HepG2 (cell line): Measurements from ENCODE around the gene MAP3K4. TPM values are rescaled to one million over a fixed set of nuclear protein-coding genes. Genes with fewer than 3 reads are reported as not detected.

Experiments used
- ARNT ChIP-seq: fragments of 450-650 bp; IDR thresholded peaks from 2 replicates; pipeline ENCODE4 v1.6.1; 2017
- BORCS8-MEF2B ChIP-seq: sonication (generic); formaldehyde crosslinking; IDR thresholded peaks from 2 replicates; pipeline ENCODE4 v1.8.0; 2022; ENCODE audit warnings: mild to moderate bottlenecking, missing genetic modification reagents
- FOXP1 ChIP-seq, 2 experiments: fragments of 450-650 bp in 1 of 2; IDR thresholded peaks; 2 replicates each; pipeline ENCODE4 v1.6.1; 2017 to 2018; ENCODE audit warnings: antibody characterized with exemption in 1 of 2
- GATA4 ChIP-seq: sonication (generic); IDR thresholded peaks from 2 replicates; pipeline ENCODE4 v1.6.1; 2016; ENCODE audit warnings: antibody characterized with exemption, low read depth, borderline replicate concordance
- JUN ChIP-seq: sonication (generic); formaldehyde crosslinking; IDR thresholded peaks from 2 replicates; pipeline ENCODE4 v1.4.0; 2020; ENCODE audit warnings: mild to moderate bottlenecking, missing genetic modification reagents
- KDM1A ChIP-seq: IDR thresholded peaks from 2 replicates; pipeline ENCODE4 v1.6.1; 2016; ENCODE audit warnings: missing compliant biosample characterization
- KLF15 ChIP-seq: sonication (generic); formaldehyde crosslinking; IDR thresholded peaks from 2 replicates; pipeline ENCODE4 v1.8.1; 2023; ENCODE audit warnings: borderline replicate concordance, mild to moderate bottlenecking, inconsistent platforms, missing genetic modification reagents, mixed read lengths
- MAFK ChIP-seq, 2 experiments: IDR thresholded peaks in 1 of 2; conservative IDR thresholded peaks in 1 of 2; 2 replicates each; pipeline ENCODE4 v1.6.1; 2011; ENCODE audit warnings: improper control_type of control experiment in 2 of 2, low read length in 2 of 2
- NFIC ChIP-seq: IDR thresholded peaks from 2 replicates; pipeline ENCODE4 v1.6.1; 2012; ENCODE audit warnings: mild to moderate bottlenecking, low read length, inconsistent platforms
- NR2F6 ChIP-seq, 2 experiments: IDR thresholded peaks; 2 replicates each; pipeline ENCODE4 v1.6.1; 2016; ENCODE audit warnings: antibody characterized with exemption in 1 of 2, mild to moderate bottlenecking in 1 of 2
- ONECUT2 ChIP-seq: sonication (generic); formaldehyde crosslinking; IDR thresholded peaks from 2 replicates; pipeline ENCODE4 v1.4.0; 2020; ENCODE audit warnings: missing genetic modification reagents
- PAF1 ChIP-seq: IDR thresholded peaks from 2 replicates; pipeline ENCODE4 v1.6.1; 2016; ENCODE audit warnings: missing genetic modification reagents, missing compliant biosample characterization
- REPIN1 ChIP-seq: sonication (generic); formaldehyde crosslinking; IDR thresholded peaks from 2 replicates; pipeline ENCODE4 v1.8.0; 2022; ENCODE audit warnings: missing genetic modification reagents, low read depth, mild to moderate bottlenecking, borderline replicate concordance
- SKI ChIP-seq: fragments of 450-650 bp; IDR thresholded peaks from one replicate; pipeline ENCODE4 v1.6.1; 2018; ENCODE audit warnings: mild to moderate bottlenecking; ENCODE audit not compliant: partially characterized antibody
- SMARCC2 ChIP-seq: fragments of 450-650 bp; IDR thresholded peaks from 2 replicates; pipeline ENCODE4 v1.6.1; 2017; ENCODE audit warnings: antibody characterized with exemption, mild to moderate bottlenecking
- SRSF4 ChIP-seq: fragments of 200-400 bp; formaldehyde crosslinking; IDR thresholded peaks from one replicate; pipeline ENCODE4 v1.6.1; 2018; ENCODE audit warnings: mild to moderate bottlenecking, low read depth, low read length, moderate library complexity; ENCODE audit not compliant: poor library complexity, severe bottlenecking
- TARDBP ChIP-seq: sonication (generic); formaldehyde crosslinking; IDR thresholded peaks from 2 replicates; pipeline ENCODE4 v1.8.0; 2022; ENCODE audit warnings: mild to moderate bottlenecking, missing genetic modification reagents
- TBP ChIP-seq: sonication (generic); formaldehyde crosslinking; IDR thresholded peaks from 2 replicates; pipeline ENCODE4 v1.5.0; 2020; ENCODE audit warnings: missing genetic modification reagents
- ZBTB42 ChIP-seq: sonication (generic); formaldehyde crosslinking; IDR thresholded peaks from 2 replicates; pipeline ENCODE4 v1.5.0; 2020; ENCODE audit warnings: mild to moderate bottlenecking, missing genetic modification reagents
- ZNF138 ChIP-seq: sonication (generic); formaldehyde crosslinking; IDR thresholded peaks from 2 replicates; pipeline ENCODE4 v1.5.0; 2020; ENCODE audit warnings: mild to moderate bottlenecking, low read depth, missing genetic modification reagents
- ZNF207 ChIP-seq: fragments of 450-650 bp; IDR thresholded peaks from 2 replicates; pipeline ENCODE4 v1.6.1; 2016; ENCODE audit warnings: antibody characterized with exemption, borderline replicate concordance
- ZNF256 ChIP-seq: sonication (generic); formaldehyde crosslinking; conservative IDR thresholded peaks from 2 replicates; pipeline ENCODE4 v1.4.0; 2020; ENCODE audit warnings: missing genetic modification reagents
- ZNF34 ChIP-seq: sonication (generic); formaldehyde crosslinking; IDR thresholded peaks from 2 replicates; pipeline ENCODE4 v1.4.0; 2020; ENCODE audit warnings: mild to moderate bottlenecking, missing genetic modification reagents, borderline replicate concordance
- ZNF569 ChIP-seq: sonication (generic); formaldehyde crosslinking; IDR thresholded peaks from 2 replicates; pipeline ENCODE4 v1.5.0; 2020; ENCODE audit warnings: mild to moderate bottlenecking, missing genetic modification reagents, moderate library complexity, borderline replicate concordance
- ZNF619 ChIP-seq: sonication (generic); formaldehyde crosslinking; IDR thresholded peaks from 2 replicates; pipeline ENCODE4 v1.4.0; 2020; ENCODE audit warnings: mild to moderate bottlenecking, missing genetic modification reagents
- ZSCAN12 ChIP-seq: sonication (generic); formaldehyde crosslinking; IDR thresholded peaks from 2 replicates; pipeline ENCODE4 v1.9.0; 2021; ENCODE audit warnings: mild to moderate bottlenecking, missing genetic modification reagents
- ZSCAN21 ChIP-seq: sonication (generic); formaldehyde crosslinking; IDR thresholded peaks from 2 replicates; pipeline ENCODE4 v1.8.0; 2022; ENCODE audit warnings: mild to moderate bottlenecking, missing genetic modification reagents, moderate library complexity, borderline replicate concordance
- polyA plus RNA-seq, 8 experiments: library from polyadenylated mRNA; depleted of rRNA in 3 of 8; stranded (reverse) in 7 of 8; unstranded in 1 of 8; fragments of >200 nt; fragmentation: Illumina TruSeq in 4 of 8; extraction: Trizol in 4 of 8; gene quantifications; 2 replicates each; pipeline versions ENCODE4 v1.2.1 to v1.2.3, GENCODE V29; 2011 to 2016; ENCODE audit warnings: low read depth in 4 of 8, missing spikeins in 1 of 8, mixed read lengths in 1 of 8; ENCODE audit not compliant: insufficient read depth in 1 of 8
- total RNA-seq, 5 experiments: library from RNA; depleted of rRNA; stranded (reverse); fragments of >200 nt; fragmentation: Illumina TruSeq; extraction: Trizol; gene quantifications; 2 replicates each; pipeline ENCODE4 v1.2.3, GENCODE V29; 2016; ENCODE audit warnings: low read depth in 1 of 5
- TF ChIP-seq, protein P1 (sequence below): sonication (generic); formaldehyde crosslinking; IDR thresholded peaks from 2 replicates; pipeline ENCODE4 v1.4.0; 2020; ENCODE audit warnings: missing genetic modification reagents
- TF ChIP-seq, protein P2 (sequence below): sonication (generic); formaldehyde crosslinking; IDR thresholded peaks from 2 replicates; pipeline ENCODE4 v1.4.0; 2020; ENCODE audit warnings: missing genetic modification reagents
- TF ChIP-seq, protein P3 (sequence below): sonication (generic); formaldehyde crosslinking; IDR thresholded peaks from 2 replicates; pipeline ENCODE4 v1.9.0; 2022; ENCODE audit warnings: missing genetic modification reagents, mild to moderate bottlenecking, borderline replicate concordance

Gene MAP3K4
- total and polyA plus RNA-seq, 2 of the 13 experiments (the other 11 are each of a cell fraction or from before 2014, with no cell fraction given), result 12.9 to 33.6 TPM

DNA sequence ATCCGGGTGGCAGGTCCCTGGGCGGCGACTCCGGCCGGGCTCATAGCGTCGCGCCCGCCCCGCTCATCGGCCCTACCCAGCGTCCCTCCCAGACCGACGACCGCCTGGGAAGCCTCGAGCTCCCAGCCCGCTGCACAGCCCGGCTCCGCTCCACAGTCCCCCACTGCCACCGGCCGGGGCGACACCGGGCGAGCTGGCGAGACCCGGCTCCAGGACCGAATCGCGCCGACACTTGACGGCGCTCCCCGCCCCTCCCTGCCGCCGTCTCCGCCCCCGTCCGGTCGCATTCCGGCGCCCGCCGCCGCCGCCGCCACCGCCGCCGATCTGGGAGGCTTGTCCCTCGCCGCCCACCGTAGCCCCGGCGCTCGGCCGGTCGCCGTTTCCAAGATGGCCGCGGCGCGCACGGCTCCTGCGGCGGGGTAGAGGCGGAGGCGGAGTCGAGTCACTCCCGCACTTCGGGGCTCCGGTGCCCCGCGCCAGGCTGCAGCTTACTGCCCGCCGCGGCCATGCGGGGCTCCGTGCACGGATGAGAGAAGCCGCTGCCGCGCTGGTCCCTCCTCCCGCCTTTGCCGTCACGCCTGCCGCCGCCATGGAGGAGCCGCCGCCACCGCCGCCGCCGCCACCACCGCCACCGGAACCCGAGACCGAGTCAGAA is at the start of gene MAP3K4 (continued):
- TF ChIP-seq ZNF569 (no peak), REPIN1 (CRISPR knock-in tag) (peak; percentile 81), ZBTB42 (CRISPR knock-in tag) (peak; percentile 90), ARNT (no peak), ZNF34 (0 out of 2 replicates have a peak, but pooled peaks have one; percentile 79), TBP (CRISPR knock-in tag) (no peak), KDM1A (no peak), ZNF138 (CRISPR knock-in tag) (peak; percentile 86; the same call in 1 of the 2 replicates), ZSCAN12 (CRISPR knock-in tag) (peak; percentile 94), NR2F6 (IDR thresholded peaks at IDR 0.05) (no peak), NR2F6 (CRISPR knock-in tag; IDR thresholded peaks at IDR 0.05) (no peak), ONECUT2 (CRISPR knock-in tag) (no peak), FOXP1 (IDR thresholded peaks at IDR 0.05) (no peak), FOXP1 (CRISPR knock-in tag; IDR thresholded peaks at IDR 0.05) (no peak), GATA4 (no peak), BORCS8-MEF2B (CRISPR knock-in tag) (peak; percentile 90), SKI (peak; percentile 96), SRSF4 (no peak), ZNF207 (no peak), TARDBP (no peak; the same call in 1 of the 2 replicates), ZSCAN21 (CRISPR knock-in tag) (peak; percentile 87), PAF1 (CRISPR knock-in tag) (no peak), MAFK (conservative IDR thresholded peaks at IDR 0.05 in 1 of 2, IDR thresholded peaks at IDR 0.05 in 1 of 2; ENCODE audit: low read length in 2 of 2) (no peak), KLF15 (peak; percentile 37; the same call in 1 of the 2 replicates), JUN (CRISPR knock-in tag) (peak; percentile 16; the same call in 1 of the 2 replicates), ZNF256 (CRISPR knock-in tag) (no peak), ZNF619 (CRISPR knock-in tag) (no peak), SMARCC2 (no peak), NFIC (no peak)
- TF ChIP-seq, protein P1, sequence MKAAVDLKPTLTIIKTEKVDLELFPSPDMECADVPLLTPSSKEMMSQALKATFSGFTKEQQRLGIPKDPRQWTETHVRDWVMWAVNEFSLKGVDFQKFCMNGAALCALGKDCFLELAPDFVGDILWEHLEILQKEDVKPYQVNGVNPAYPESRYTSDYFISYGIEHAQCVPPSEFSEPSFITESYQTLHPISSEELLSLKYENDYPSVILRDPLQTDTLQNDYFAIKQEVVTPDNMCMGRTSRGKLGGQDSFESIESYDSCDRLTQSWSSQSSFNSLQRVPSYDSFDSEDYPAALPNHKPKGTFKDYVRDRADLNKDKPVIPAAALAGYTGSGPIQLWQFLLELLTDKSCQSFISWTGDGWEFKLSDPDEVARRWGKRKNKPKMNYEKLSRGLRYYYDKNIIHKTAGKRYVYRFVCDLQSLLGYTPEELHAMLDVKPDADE (CRISPR knock-in tag), result peak; percentile 66; the same call in 1 of the 2 replicates
- TF ChIP-seq, protein P2, sequence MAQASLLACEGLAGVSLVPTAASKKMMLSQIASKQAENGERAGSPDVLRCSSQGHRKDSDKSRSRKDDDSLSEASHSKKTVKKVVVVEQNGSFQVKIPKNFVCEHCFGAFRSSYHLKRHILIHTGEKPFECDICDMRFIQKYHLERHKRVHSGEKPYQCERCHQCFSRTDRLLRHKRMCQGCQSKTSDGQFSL (CRISPR knock-in tag), result no peak; the same call in 1 of the 2 replicates
- TF ChIP-seq, protein P3, sequence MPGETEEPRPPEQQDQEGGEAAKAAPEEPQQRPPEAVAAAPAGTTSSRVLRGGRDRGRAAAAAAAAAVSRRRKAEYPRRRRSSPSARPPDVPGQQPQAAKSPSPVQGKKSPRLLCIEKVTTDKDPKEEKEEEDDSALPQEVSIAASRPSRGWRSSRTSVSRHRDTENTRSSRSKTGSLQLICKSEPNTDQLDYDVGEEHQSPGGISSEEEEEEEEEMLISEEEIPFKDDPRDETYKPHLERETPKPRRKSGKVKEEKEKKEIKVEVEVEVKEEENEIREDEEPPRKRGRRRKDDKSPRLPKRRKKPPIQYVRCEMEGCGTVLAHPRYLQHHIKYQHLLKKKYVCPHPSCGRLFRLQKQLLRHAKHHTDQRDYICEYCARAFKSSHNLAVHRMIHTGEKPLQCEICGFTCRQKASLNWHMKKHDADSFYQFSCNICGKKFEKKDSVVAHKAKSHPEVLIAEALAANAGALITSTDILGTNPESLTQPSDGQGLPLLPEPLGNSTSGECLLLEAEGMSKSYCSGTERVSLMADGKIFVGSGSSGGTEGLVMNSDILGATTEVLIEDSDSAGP (CRISPR knock-in tag), result peak; percentile 65; the same call in 1 of the 2 replicates
